BLaER1 treated with 17β-estradiol and CSF1 and Interleukin-3, amounts not matched to agents 10 nM and 100 nM (cell line): ENCODE data around the gene GYPC.

Experiments
- H3K27ac ChIP-seq, 11 experiments: shearing (Covaris generic); formaldehyde crosslinking; 2 replicates each; pipeline ENCODE4 v1.8.1; 2022
- H3K27me3 ChIP-seq, 11 experiments: shearing (Covaris generic); formaldehyde crosslinking; 2 replicates each; pipeline ENCODE4 v1.8.1; 2022
- H3K36me3 ChIP-seq, 11 experiments: shearing (Covaris generic); formaldehyde crosslinking; 2 replicates each; pipeline ENCODE4 v1.8.1; 2022
- H3K4me1 ChIP-seq, 10 experiments: shearing (Covaris generic); formaldehyde crosslinking; 2 replicates each; pipeline ENCODE4 v1.8.1; 2022
- H3K4me2 ChIP-seq, 11 experiments: shearing (Covaris generic); formaldehyde crosslinking; 2 replicates each; pipeline ENCODE4 v1.8.1; 2022
- H3K4me3 ChIP-seq, 10 experiments: shearing (Covaris generic); formaldehyde crosslinking; 2 replicates each; pipeline ENCODE4 v1.8.1; 2022
- H3K9ac ChIP-seq, 11 experiments: shearing (Covaris generic); formaldehyde crosslinking; 2 replicates each; pipeline ENCODE4 v1.8.1; 2022
- H3K9me3 ChIP-seq, 11 experiments: shearing (Covaris generic); formaldehyde crosslinking; replicated peaks in 1 of 11; 2 replicates each; pipeline ENCODE4 v1.8.1; 2022
- H4K20me1 ChIP-seq, 11 experiments: shearing (Covaris generic); formaldehyde crosslinking; 2 replicates each; pipeline ENCODE4 v1.8.1; 2022
- Cebpa-rat ChIP-seq, 11 experiments: shearing (Covaris generic); IDR thresholded peaks; 2 replicates each; pipeline ENCODE4 v1.8.1; 2022

GYPC gene

GRCh38 chr2:126699716-126700581 lies 44.0 kb downstream of the GYPC start:
- peaks cover 0 to 86% (median 26%) of the 10 kb centered on the region in 11 experiments; a peak in 15 of 22 replicates for H4K20me1 ChIP-seq
- H3K9ac ChIP-seq, result no peak overlapping the region
- no peak overlapping the region for H3K4me3 ChIP-seq
- no peaks in the 10 kb centered on the region for H3K9me3 ChIP-seq
- no peak overlapping the region for H3K4me2 ChIP-seq
- H3K36me3 ChIP-seq, result peaks cover 36 to 62% (median 56%) of the 10 kb centered on the region in 11 experiments
- TF ChIP-seq Cebpa-rat (IDR thresholded peaks at IDR 0.05), result no peak
- no peaks in the 10 kb centered on the region for H3K27me3 ChIP-seq
- no peak overlapping the region for H3K27ac ChIP-seq
- peaks cover 0 to 14% (median 9%) of the 10 kb centered on the region in 10 experiments; a peak in 10 of 20 replicates for H3K4me1 ChIP-seq

- H3K4me1 ChIP-seq, result peaks cover 0 to 16% (median 10%) of the 10 kb centered on the region in 10 experiments; a peak in 10 of 20 replicates
- TF ChIP-seq Cebpa-rat (IDR thresholded peaks at IDR 0.05), result no peak
- H3K4me2 ChIP-seq, result no peak overlapping the region
- no peak overlapping the region for H3K27ac ChIP-seq
- no peak overlapping the region for H3K9ac ChIP-seq
- no peak overlapping the region for H3K4me3 ChIP-seq
- peaks cover 0 to 79% (median 25%) of the 10 kb centered on the region in 11 experiments; a peak in 15 of 22 replicates for H4K20me1 ChIP-seq
- no peaks in the 10 kb centered on the region for H3K27me3 ChIP-seq
- no peaks in the 10 kb centered on the region for H3K9me3 ChIP-seq
- peaks cover 28 to 55% (median 48%) of the 10 kb centered on the region in 11 experiments for H3K36me3 ChIP-seq
Observed at GRCh38 chr2:126700677-126701076, 44.7 kb downstream of the GYPC start.

GRCh38 chr2:126703311-126703710 lies 47.4 kb downstream of the GYPC start:
- no peak for TF ChIP-seq Cebpa-rat (IDR thresholded peaks at IDR 0.05)
- peaks cover 0 to 53% (median 8%) of the 10 kb centered on the region in 11 experiments; a peak in 13 of 22 replicates for H4K20me1 ChIP-seq
- H3K4me3 ChIP-seq, result no peak overlapping the region
- no peaks in the 10 kb centered on the region for H3K27me3 ChIP-seq
- no peak overlapping the region for H3K9ac ChIP-seq
- peaks cover 0 to 27% (median 20%) of the 10 kb centered on the region in 10 experiments; a peak in 16 of 20 replicates for H3K4me1 ChIP-seq
- H3K36me3 ChIP-seq, result peaks cover 2 to 29% (median 22%) of the 10 kb centered on the region in 11 experiments; a peak in 20 of 22 replicates
- no peak overlapping the region for H3K4me2 ChIP-seq
- no peak overlapping the region for H3K27ac ChIP-seq
- H3K9me3 ChIP-seq, result no peaks in the 10 kb centered on the region

GRCh38 chr2:126704434-126705160 lies 48.6 kb downstream of the GYPC start:
- H3K4me3 ChIP-seq, result no peak overlapping the region
- no peak overlapping the region for H3K9ac ChIP-seq
- peak overlapping the region in 5 of 11 experiments; percentile 9 to 33 (median 26); a peak in 6 of 22 replicates for H3K4me2 ChIP-seq
- peaks cover 0 to 16% (median 10%) of the 10 kb centered on the region in 11 experiments; a peak in 13 of 22 replicates for H3K36me3 ChIP-seq
- no peaks in the 10 kb centered on the region for H3K27me3 ChIP-seq
- no peak for TF ChIP-seq Cebpa-rat (IDR thresholded peaks at IDR 0.05)
- H4K20me1 ChIP-seq, result peaks cover 0 to 40% (median 0%) of the 10 kb centered on the region in 11 experiments; a peak in 7 of 22 replicates
- no peak overlapping the region for H3K27ac ChIP-seq
- H3K9me3 ChIP-seq, result no peaks in the 10 kb centered on the region
- peaks cover 0 to 31% (median 22%) of the 10 kb centered on the region in 10 experiments; a peak in 16 of 20 replicates for H3K4me1 ChIP-seq

GRCh38 chr2:126707191-126707590 lies 51.2 kb downstream of the GYPC start:
- no peak overlapping the region for H3K9ac ChIP-seq
- TF ChIP-seq Cebpa-rat (IDR thresholded peaks at IDR 0.05), result no peak
- peak overlapping the region in 3 of 11 experiments; percentile 32 to 51 (median 48); a peak in 5 of 22 replicates for H3K4me2 ChIP-seq
- H3K4me1 ChIP-seq, result peaks cover 0 to 31% (median 24%) of the 10 kb centered on the region in 10 experiments; a peak in 16 of 20 replicates
- H4K20me1 ChIP-seq, result peaks cover 0 to 23% (median 0%) of the 10 kb centered on the region in 11 experiments; a peak in 5 of 22 replicates
- no peaks in the 10 kb centered on the region for H3K36me3 ChIP-seq
- no peak overlapping the region for H3K4me3 ChIP-seq
- no peaks in the 10 kb centered on the region for H3K27me3 ChIP-seq
- H3K27ac ChIP-seq, result no peak overlapping the region
- no peaks in the 10 kb centered on the region for H3K9me3 ChIP-seq

- Histone ChIP-seq H4K20me1 (peaks cover 0 to 16% (median 0%) of the 10 kb centered on the region in 11 experiments; a peak in 4 of 22 replicates), H3K9me3 (no peaks in the 10 kb centered on the region), H3K4me3 (no peak overlapping the region), H3K36me3 (no peaks in the 10 kb centered on the region), H3K9ac (no peak overlapping the region), H3K4me2 (peak overlapping the region in 9 of 11 experiments; percentile 1 to 51 (median 34); a peak in 14 of 22 replicates), H3K4me1 (peaks cover 0 to 31% (median 24%) of the 10 kb centered on the region in 10 experiments; a peak in 16 of 20 replicates), H3K27ac (no peak overlapping the region), H3K27me3 (no peaks in the 10 kb centered on the region)
- no peak for TF ChIP-seq Cebpa-rat (IDR thresholded peaks at IDR 0.05)
Observed at GRCh38 chr2:126707941-126708340, 52.0 kb downstream of the GYPC start.

GRCh38 chr2:126714191-126714965 lies 58.4 kb downstream of the GYPC start:
- H3K9ac ChIP-seq, result no peak overlapping the region
- no peak for TF ChIP-seq Cebpa-rat (IDR thresholded peaks at IDR 0.05)

GRCh38 chr2:126715111-126715510 lies 59.2 kb downstream of the GYPC start:
- Histone ChIP-seq H3K4me1 (peaks cover 23 to 28% (median 26%) of the 10 kb centered on the region in 10 experiments), H3K9me3 (0 out of 22 replicates have a peak, but pooled peaks cover 0 to 3% (median 0%) of the 10 kb centered on the region in 11 experiments), H4K20me1 (no peaks in the 10 kb centered on the region), H3K27ac (no peak overlapping the region), H3K4me3 (no peak overlapping the region), H3K36me3 (no peaks in the 10 kb centered on the region), H3K9ac (no peak overlapping the region), H3K4me2 (0 out of 22 replicates have a peak overlapping the region, but pooled peaks of 2 of the 11 experiments have one; percentile 32 to 40), H3K27me3 (no peaks in the 10 kb centered on the region)
- TF ChIP-seq Cebpa-rat (IDR thresholded peaks at IDR 0.05), result no peak

More at GRCh38 chr2:126714191-126714965, 58.4 kb downstream of the GYPC start:
- Histone ChIP-seq H3K36me3 (no peaks in the 10 kb centered on the region), H4K20me1 (no peaks in the 10 kb centered on the region), H3K27ac (no peak overlapping the region), H3K4me2 (peak overlapping the region; percentile 4 to 55 (median 32); a peak in 17 of 22 replicates), H3K27me3 (no peaks in the 10 kb centered on the region), H3K9me3 (0 out of 22 replicates have a peak, but pooled peaks cover 0 to 3% (median 0%) of the 10 kb centered on the region in 11 experiments), H3K4me1 (peaks cover 16 to 22% (median 18%) of the 10 kb centered on the region in 10 experiments), H3K4me3 (no peak overlapping the region)
